Heart left ventricle (tissue), 16 donors: ENCODE results near the gene PLAGL2. TPM values are rescaled to one million over a fixed set of nuclear protein-coding genes. Genes with fewer than 3 reads are reported as not detected.

Source experiments
- ATAC-seq, 4 donors: fragments of 200-7000 bp; cut with Tn5 transposase; one replicate each; pipeline ENCODE4 v1.9.1; 2020 to 2022; ENCODE audit warnings: moderate library complexity in 4 of 4, mild to moderate bottlenecking in 3 of 4, moderate number of reproducible peaks in 1 of 4
- DNase-seq, 5 donors: peaks; one replicate each; pipeline ENCODE4 v3.0.0-alpha.2; 2020
- H3K27ac ChIP-seq, 12 donors: fragments of 200-600 bp; sonication (generic) in 4 of 12; one replicate each; pipeline versions ENCODE4 v1.5.0 to v1.8.0; 2016 to 2022; ENCODE audit warnings: mild to moderate bottlenecking in 2 of 12
- H3K27me3 ChIP-seq, 9 donors: fragments of 200-600 bp; sonication (generic) in 2 of 9; one replicate each; pipeline versions ENCODE4 v1.5.1 to v1.8.0; 2016 to 2022; ENCODE audit warnings: mild to moderate bottlenecking in 3 of 9
- H3K36me3 ChIP-seq, 9 donors: fragments of 200-600 bp; sonication (generic) in 2 of 9; one replicate each; pipeline versions ENCODE4 v1.5.0 to v1.8.0; 2018 to 2022; ENCODE audit warnings: mild to moderate bottlenecking in 2 of 9
- H3K4me1 ChIP-seq, 12 donors: fragments of 200-600 bp; sonication (generic) in 4 of 12; one replicate each; pipeline versions ENCODE4 v1.5.0 to v1.8.0; 2016 to 2022; ENCODE audit warnings: mild to moderate bottlenecking in 3 of 12
- H3K4me3 ChIP-seq, 12 donors: fragments of 200-600 bp; sonication (generic) in 4 of 12; one replicate each; pipeline versions ENCODE4 v1.5.0 to v1.8.0; 2017 to 2022; ENCODE audit warnings: mild to moderate bottlenecking in 9 of 12, moderate library complexity in 4 of 12
- H3K9me3 ChIP-seq, 12 donors: fragments of 200-600 bp; sonication (generic) in 4 of 12; one replicate each; pipeline versions ENCODE4 v1.5.0 to v1.8.0; 2016 to 2022; ENCODE audit warnings: mild to moderate bottlenecking in 1 of 12
- POLR2A ChIP-seq, 2 donors: fragments of 450-650 bp; IDR thresholded peaks; one replicate each; pipeline ENCODE4 v1.6.1; 2017; ENCODE audit warnings: antibody characterized with exemption in 2 of 2, mild to moderate bottlenecking in 2 of 2, moderate library complexity in 2 of 2
- WGBS, 4 donors: extraction: QIAGEN DNeasy Blood & Tissue Kit in 2 of 4; methylation state at CpG; one replicate each; pipeline versions ENCODE4 v1.1.5 to v1.1.7; 2013 to 2018; 5-methylcytosine and 5-hydroxymethylcytosine counted together
- intact Hi-C, 10 donors: fragments of 100-400 bp; cut with DNase I; formaldehyde crosslinking; loops; one replicate each; pipeline versions ENCODE4 v1.11.1 to v1.14.2; 2022
- microRNA counts, 2 donors: library from miRNA; unstranded; fragments of <30 nt; microRNA quantifications; one replicate each; lab custom pipeline; 2016
- polyA plus RNA-seq, 2 donors: library from polyadenylated mRNA; stranded (reverse); fragments of 200-250 nt; gene quantifications; one replicate each; pipeline ENCODE4 v1.2.3, GENCODE V29; 2013
- total RNA-seq, 9 donors: library from RNA; depleted of rRNA in 2 of 9; stranded (reverse); fragments of >200 nt in 2 of 9; fragmentation: NEBNext Ultra II Directional in 3 of 9; extraction: Animal tissue kit (Norgen Biotek cat#: 25700) in 3 of 9; gene quantifications; one replicate each; pipeline versions ENCODE4 v1.1.0 to v1.2.4, GENCODE V29; 2016 to 2023
- TF ChIP-seq, protein P1 (sequence below), 12 donors: fragments of 200-600 bp; sonication (generic) in 4 of 12; IDR thresholded peaks; one replicate each; pipeline versions ENCODE4 v1.5.0 to v1.8.0; 2018 to 2022; ENCODE audit warnings: antibody characterized with exemption in 12 of 12, mild to moderate bottlenecking in 5 of 12
- donor health status: ischemic (EF 13 %, LVEDD 7.1; RV severe dilation, severe dysfunction).
- donor health status: healthy with polysubstance abuse.
- donor health status: DM: no; HTN: yes; CAD: no.
- donor health status: DM: no; HTN: no; CAD: no.
- donor health status: ischemic (EF 25% LVEDD 6.9; RV normal size, moderate dysfunction).
- donor health status: ischemic (EF 25% LVEDD 5.7; RV mildly dilated, moderate dysfunction).
- donor health status: healthy.
- donor health status: DM: yes; HTN: yes; CAD: no.
- donor health status: ischemic (EF 35%, LVEDD 5.7; RV mildly dilated, moderate dysfunction).
- donor health status: nonischemic (EF 11% LVEDD 7.7; RV severe dilation, severe dysfunction).
- donor health status: DM: yes; HTN: yes; CAD: no.
- donor health status: PGD.
- donor health status: ischemic (EF 29% LVEDD 5.4; RV normal size, mild dysfunction).
- donor health status: nonischemic (EF 23%, LVEDD 6.1; RV moderate dilation, normal function).

PLAGL2 gene
- total and polyA plus RNA-seq, 11 donors, result 4.0 to 9.9 (median 6.3) TPM

DNA sequence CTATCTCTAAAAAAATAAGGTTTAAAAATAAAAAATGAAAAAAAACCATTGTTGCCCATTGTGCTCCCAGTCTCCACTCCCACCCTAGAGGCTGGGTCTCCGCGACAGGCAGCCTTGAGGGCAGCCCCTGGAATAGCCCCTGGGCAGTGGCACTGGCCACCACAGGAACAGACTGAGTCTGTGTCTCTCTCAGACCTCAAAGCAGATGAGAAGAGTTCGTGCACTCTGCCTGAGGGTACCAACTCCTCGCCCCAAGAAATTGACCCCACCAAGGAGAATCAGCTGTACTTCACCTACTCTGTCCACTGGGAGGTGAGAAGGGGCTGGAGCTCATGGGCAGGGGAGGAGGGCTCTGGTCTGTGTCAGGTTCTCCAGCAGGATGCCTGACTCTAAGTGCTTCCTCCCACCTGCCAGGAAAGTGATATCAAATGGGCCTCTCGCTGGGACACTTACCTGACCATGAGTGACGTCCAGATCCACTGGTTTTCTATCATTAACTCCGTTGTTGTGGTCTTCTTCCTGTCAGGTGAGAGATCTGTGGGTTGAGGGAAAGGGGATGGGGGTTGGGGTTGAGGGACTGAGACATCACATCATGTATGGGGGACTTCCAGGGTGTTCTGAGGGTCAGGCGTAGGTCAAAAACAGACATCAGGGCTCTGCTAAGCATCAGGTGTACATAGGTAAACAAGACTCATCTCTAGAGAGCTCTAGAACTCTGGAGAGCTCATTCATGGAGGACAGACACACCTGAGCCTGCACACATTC is 62.5 kb downstream of the PLAGL2 start:
- intact Hi-C loops, result no loop called here
- 92 to 96% (median 94%) methylated on average over 8 of the region's 8 CpGs for WGBS, 4 donors
- ATAC-seq, result no peak
- peaks cover 0 to 100% (median 97%) of the 10 kb centered on the region in 9 donors for H3K36me3 ChIP-seq
- DNase-seq, result no peak
- H3K27ac ChIP-seq, result no peak overlapping the region
- no peaks in the 10 kb centered on the region for H3K9me3 ChIP-seq
- H3K4me1 ChIP-seq, result no peaks in the 10 kb centered on the region
- TF ChIP-seq, protein P1, sequence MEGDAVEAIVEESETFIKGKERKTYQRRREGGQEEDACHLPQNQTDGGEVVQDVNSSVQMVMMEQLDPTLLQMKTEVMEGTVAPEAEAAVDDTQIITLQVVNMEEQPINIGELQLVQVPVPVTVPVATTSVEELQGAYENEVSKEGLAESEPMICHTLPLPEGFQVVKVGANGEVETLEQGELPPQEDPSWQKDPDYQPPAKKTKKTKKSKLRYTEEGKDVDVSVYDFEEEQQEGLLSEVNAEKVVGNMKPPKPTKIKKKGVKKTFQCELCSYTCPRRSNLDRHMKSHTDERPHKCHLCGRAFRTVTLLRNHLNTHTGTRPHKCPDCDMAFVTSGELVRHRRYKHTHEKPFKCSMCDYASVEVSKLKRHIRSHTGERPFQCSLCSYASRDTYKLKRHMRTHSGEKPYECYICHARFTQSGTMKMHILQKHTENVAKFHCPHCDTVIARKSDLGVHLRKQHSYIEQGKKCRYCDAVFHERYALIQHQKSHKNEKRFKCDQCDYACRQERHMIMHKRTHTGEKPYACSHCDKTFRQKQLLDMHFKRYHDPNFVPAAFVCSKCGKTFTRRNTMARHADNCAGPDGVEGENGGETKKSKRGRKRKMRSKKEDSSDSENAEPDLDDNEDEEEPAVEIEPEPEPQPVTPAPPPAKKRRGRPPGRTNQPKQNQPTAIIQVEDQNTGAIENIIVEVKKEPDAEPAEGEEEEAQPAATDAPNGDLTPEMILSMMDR (IDR thresholded peaks at IDR 0.05), result no peak
- TF ChIP-seq POLR2A (IDR thresholded peaks at IDR 0.05), result no peak
- no peak overlapping the region for H3K4me3 ChIP-seq
- H3K27me3 ChIP-seq, result no peaks in the 10 kb centered on the region

DNA sequence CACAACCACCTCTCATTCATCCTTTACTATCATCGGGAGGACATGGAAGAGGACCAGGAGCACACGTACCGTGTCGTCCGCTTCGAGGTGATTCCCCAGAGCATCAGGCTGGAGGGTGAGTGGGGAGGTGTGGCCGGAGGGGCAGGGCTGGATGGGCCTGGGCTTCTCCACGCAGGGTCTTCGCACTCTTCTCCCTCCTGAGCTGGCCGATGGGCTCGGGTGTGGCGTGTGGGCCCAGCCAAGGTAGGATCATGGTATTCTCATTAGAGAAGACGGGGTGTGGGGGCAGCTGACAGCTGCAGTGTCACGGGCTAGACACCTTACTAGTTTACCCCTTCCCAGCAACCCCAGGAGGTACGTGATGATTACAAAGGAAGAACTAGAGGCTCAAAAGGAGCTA is 64.6 kb downstream of the PLAGL2 start:
- Histone ChIP-seq H3K36me3 (peaks cover 0 to 100% (median 97%) of the 10 kb centered on the region in 9 donors), H3K4me1 (no peaks in the 10 kb centered on the region), H3K4me3 (no peak overlapping the region), H3K9me3 (no peaks in the 10 kb centered on the region), H3K27ac (no peak overlapping the region), H3K27me3 (no peaks in the 10 kb centered on the region)
- intact Hi-C loops, result no loop called here
- ATAC-seq, result no peak
- WGBS, 4 donors, result 94 to 96% (median 95%) methylated on average over 13 to 15 of the region's 15 CpGs
- DNase-seq, result no peak
- TF ChIP-seq, protein P1 (IDR thresholded peaks at IDR 0.05), result no peak
- no peak for TF ChIP-seq POLR2A (IDR thresholded peaks at IDR 0.05)

MicroRNAs within 50 kb of the gene (microRNA counts, 767-probe panel; counts per million panel counts)
- 1,569 to 1,700 counts per million in 2 donors for microRNA hsa-miR-1825 (lab: Ali Mortazavi, UCI)

Other genes starting within 250 kb of the PLAGL2 start
- gene XKR7, start 239.6 kb downstream of the PLAGL2 start, total RNA-seq, result not detected
- not detected for gene XKR7, start 239.6 kb downstream of the PLAGL2 start, polyA plus RNA-seq
- gene CCM2L, start 197.3 kb downstream of the PLAGL2 start, total RNA-seq, result 10 to 100 TPM in 3 of 9 donors, 1 to 10 TPM in 6; 3.4 to 14.8 (median 8.7) TPM
- 10 to 100 TPM; 11.4 to 12.5 TPM for gene CCM2L, start 197.3 kb downstream of the PLAGL2 start, polyA plus RNA-seq
- 10 to 100 TPM in 2 of 9 donors, 1 to 10 TPM in 7; 2.0 to 52.0 (median 4.5) TPM for gene HCK, start 155.5 kb downstream of the PLAGL2 start, total RNA-seq
- 1 to 10 TPM; 1.4 to 3.7 TPM for gene HCK, start 155.5 kb downstream of the PLAGL2 start, polyA plus RNA-seq
- gene TM9SF4, start 98.0 kb downstream of the PLAGL2 start, total RNA-seq, result 10 to 100 TPM; 25.6 to 37.9 (median 30.0) TPM
- 10 to 100 TPM; 15.7 to 23.5 TPM for gene TM9SF4, start 98.0 kb downstream of the PLAGL2 start, polyA plus RNA-seq
- 10 to 100 TPM; 26.0 to 48.5 (median 27.5) TPM for gene POFUT1, start 137 bp upstream of the PLAGL2 start, total RNA-seq
- 10 to 100 TPM; 12.0 to 25.7 TPM for gene POFUT1, start 137 bp upstream of the PLAGL2 start, polyA plus RNA-seq
- gene KIF3B, start 69.9 kb upstream of the PLAGL2 start, total RNA-seq, result 10 to 100 TPM in 8 of 9 donors, 1 to 10 TPM in 1; 9.6 to 17.8 (median 11.4) TPM
- 10 to 100 TPM in 1 of 2 donors, 1 to 10 TPM in 1; 3.2 to 25.4 TPM for gene KIF3B, start 69.9 kb upstream of the PLAGL2 start, polyA plus RNA-seq
- 10 to 100 TPM; 16.8 to 50.1 (median 27.1) TPM for gene ASXL1, start 150.6 kb upstream of the PLAGL2 start, total RNA-seq
- 10 to 100 TPM; 15.1 to 18.2 TPM for gene ASXL1, start 150.6 kb upstream of the PLAGL2 start, polyA plus RNA-seq